ENCODE measurements around the gene NUP88.

GRCh38 chr17:5422505-5422904 is 3.0 kb upstream of the NUP88 start:
- TF ChIP-seq, protein P1, sequence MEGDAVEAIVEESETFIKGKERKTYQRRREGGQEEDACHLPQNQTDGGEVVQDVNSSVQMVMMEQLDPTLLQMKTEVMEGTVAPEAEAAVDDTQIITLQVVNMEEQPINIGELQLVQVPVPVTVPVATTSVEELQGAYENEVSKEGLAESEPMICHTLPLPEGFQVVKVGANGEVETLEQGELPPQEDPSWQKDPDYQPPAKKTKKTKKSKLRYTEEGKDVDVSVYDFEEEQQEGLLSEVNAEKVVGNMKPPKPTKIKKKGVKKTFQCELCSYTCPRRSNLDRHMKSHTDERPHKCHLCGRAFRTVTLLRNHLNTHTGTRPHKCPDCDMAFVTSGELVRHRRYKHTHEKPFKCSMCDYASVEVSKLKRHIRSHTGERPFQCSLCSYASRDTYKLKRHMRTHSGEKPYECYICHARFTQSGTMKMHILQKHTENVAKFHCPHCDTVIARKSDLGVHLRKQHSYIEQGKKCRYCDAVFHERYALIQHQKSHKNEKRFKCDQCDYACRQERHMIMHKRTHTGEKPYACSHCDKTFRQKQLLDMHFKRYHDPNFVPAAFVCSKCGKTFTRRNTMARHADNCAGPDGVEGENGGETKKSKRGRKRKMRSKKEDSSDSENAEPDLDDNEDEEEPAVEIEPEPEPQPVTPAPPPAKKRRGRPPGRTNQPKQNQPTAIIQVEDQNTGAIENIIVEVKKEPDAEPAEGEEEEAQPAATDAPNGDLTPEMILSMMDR (optimal IDR thresholded peaks at IDR 0.05 in 1 of 3, IDR thresholded peaks at IDR 0.05 in 1 of 3, conservative IDR thresholded peaks at IDR 0.05 in 1 of 3; ENCODE audit: extremely low read depth in 1 of 3, insufficient read depth in 2 of 3, low read length in 3 of 3), result peak; percentile 29 to 54 (median 41)
- no peak for TF ChIP-seq EZH2 (IDR thresholded peaks at IDR 0.05; ENCODE audit: low read length)
